ENCODE data around the gene ATM. TPM values are rescaled to one million over a fixed set of nuclear protein-coding genes. Genes with fewer than 3 reads are reported as not detected.
A peak's percentile ranks its signal among the peaks of the same experiment; 100 is the strongest.

The ATM gene
- total and polyA plus RNA-seq, 2 experiments from 2014 or later = 27.6 to 59.3 TPM

DNA sequence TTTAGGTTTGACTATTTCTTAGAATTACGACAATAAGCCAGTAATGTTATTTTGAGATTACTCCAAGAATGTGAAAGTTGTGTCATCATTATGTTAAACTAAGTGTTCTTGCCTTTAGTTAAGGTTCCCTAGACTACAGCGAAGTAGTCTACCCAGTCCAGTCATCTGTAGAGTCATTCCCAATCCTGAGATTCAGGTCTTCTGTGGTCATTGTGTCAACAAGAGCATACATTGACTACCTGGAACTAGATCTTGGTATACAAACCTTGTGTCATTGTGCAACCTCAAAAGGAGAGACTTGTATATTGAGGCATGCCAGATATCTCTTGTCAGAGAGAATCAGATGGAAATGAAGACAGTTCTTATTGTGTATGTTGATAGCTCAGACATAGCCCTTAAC, 115.9 kb downstream of the ATM start:
- Histone ChIP-seq H3K9me2 (ENCODE audit: insufficient read depth) (no peaks in the 10 kb centered on the region), H2AFZ (no peak overlapping the region), H3K4me1 (ENCODE audit: insufficient read depth) (peaks cover 21% of the 10 kb centered on the region), H3K79me2 (replicated peaks; ENCODE audit: insufficient read depth) (no peaks in the 10 kb centered on the region), H4K20me1 (replicated peaks; ENCODE audit: insufficient read depth) (no peaks in the 10 kb centered on the region), H3K4me2 (no peak overlapping the region), H3K4me3 (no peak overlapping the region), H3K36me3 (ENCODE audit: insufficient read depth) (peaks cover 12% of the 10 kb centered on the region), H3F3A (replicated peaks; ENCODE audit: low read depth) (no peaks in the 10 kb centered on the region), H3K27ac (ENCODE audit: low read depth) (no peak overlapping the region), H3K27me3 (ENCODE audit: insufficient read depth) (no peaks in the 10 kb centered on the region)
- no peaks in the 10 kb centered on the region for H3K27me3 Mint-ChIP-seq (ENCODE audit: insufficient read depth, low read depth, poor library complexity)
- ATAC-seq (no peak), DNase-seq (ENCODE audit: low spot score) (no peak)
- TF ChIP-seq REST (IDR thresholded peaks at IDR 0.05; ENCODE audit: unreplicated experiment) = no peak
- no peak for TF ChIP-seq NANOG (IDR thresholded peaks at IDR 0.05; ENCODE audit: borderline replicate concordance)
- TF ChIP-seq STAT1 (IDR thresholded peaks at IDR 0.05; ENCODE audit: unreplicated experiment) = no peak
- TF ChIP-seq POLR2AphosphoS5 (IDR thresholded peaks at IDR 0.05; ENCODE audit: low read depth) = no peak
- TF ChIP-seq ETS1 (IDR thresholded peaks at IDR 0.05) = no peak
- no peak for TF ChIP-seq ZNF331 (CRISPR knock-in tag; IDR thresholded peaks at IDR 0.05; ENCODE audit: low read depth)
- H3K4me1 Mint-ChIP-seq = peaks cover 20% of the 10 kb centered on the region
- H3K36me3 Mint-ChIP-seq (ENCODE audit: low read depth) = peaks cover 15% of the 10 kb centered on the region
- H3K4me3 Mint-ChIP-seq = no peak overlapping the region
- no peak overlapping the region for H3K27ac Mint-ChIP-seq
- H3K9me3 Mint-ChIP-seq = no peaks in the 10 kb centered on the region

DNA sequence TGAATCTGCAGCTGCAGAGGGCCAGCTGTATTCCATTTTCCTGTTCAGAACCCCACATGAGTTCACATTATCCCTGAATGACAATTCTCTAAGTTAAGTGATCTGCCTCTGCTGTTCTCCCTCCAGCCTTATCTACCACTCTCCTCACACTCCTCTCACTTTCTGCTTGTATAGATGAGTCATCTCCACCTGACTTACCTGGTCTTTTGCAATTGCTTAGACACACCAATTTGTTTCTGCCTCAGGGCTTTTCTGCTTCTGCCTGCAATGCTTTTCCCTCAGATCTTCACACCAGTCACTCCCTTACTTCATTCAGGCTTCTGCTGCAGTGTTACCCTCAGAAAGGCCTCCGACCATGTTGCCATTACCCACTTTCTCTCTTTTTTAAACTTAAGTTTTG, 118.1 kb downstream of the ATM start:
- TF ChIP-seq STAT1 (IDR thresholded peaks at IDR 0.05; ENCODE audit: unreplicated experiment) = no peak
- no peak for TF ChIP-seq NANOG (IDR thresholded peaks at IDR 0.05; ENCODE audit: borderline replicate concordance)
- no peak for TF ChIP-seq POLR2AphosphoS5 (IDR thresholded peaks at IDR 0.05; ENCODE audit: low read depth)
- no peak for TF ChIP-seq CTCF (conservative IDR thresholded peaks at IDR 0.05; ENCODE audit: low read depth in 2 of 2)
- TF ChIP-seq ZNF331 (CRISPR knock-in tag; IDR thresholded peaks at IDR 0.05; ENCODE audit: low read depth) = no peak
- no peak for TF ChIP-seq ZNF114 (CRISPR knock-in tag; IDR thresholded peaks at IDR 0.05)
- H3K36me3 Mint-ChIP-seq (ENCODE audit: low read depth) = peaks cover 1% of the 10 kb centered on the region; the same call in 2 of the 3 replicates
- peak overlapping the region; percentile 61 for H3K27ac Mint-ChIP-seq

More for the DNA sequence above, 118.1 kb downstream of the ATM start:
- Histone ChIP-seq H3K4me2 (no peak overlapping the region), H3K79me2 (replicated peaks; ENCODE audit: insufficient read depth) (no peaks in the 10 kb centered on the region), H3K27ac (ENCODE audit: low read depth) (no peak overlapping the region), H3K9me2 (ENCODE audit: insufficient read depth) (no peaks in the 10 kb centered on the region), H3K4me3 (no peak overlapping the region), H3K27me3 (ENCODE audit: insufficient read depth) (no peaks in the 10 kb centered on the region), H3K36me3 (ENCODE audit: insufficient read depth) (peaks cover 9% of the 10 kb centered on the region), H4K20me1 (replicated peaks; ENCODE audit: insufficient read depth) (no peaks in the 10 kb centered on the region), H2AFZ (no peak overlapping the region), H3F3A (replicated peaks; ENCODE audit: low read depth) (no peaks in the 10 kb centered on the region), H3K4me1 (ENCODE audit: insufficient read depth) (peaks cover 21% of the 10 kb centered on the region)
- ATAC-seq (peak; percentile 90), DNase-seq (ENCODE audit: low spot score) (peak; percentile 37)
- Mint-ChIP-seq H3K9me3 (no peaks in the 10 kb centered on the region), H3K27me3 (ENCODE audit: insufficient read depth, low read depth, poor library complexity) (no peaks in the 10 kb centered on the region), H3K4me1 (peaks cover 20% of the 10 kb centered on the region), H3K4me3 (no peak overlapping the region)
